Measurements from ENCODE around the gene CACNA2D3.

The CACNA2D3 gene

DNA sequence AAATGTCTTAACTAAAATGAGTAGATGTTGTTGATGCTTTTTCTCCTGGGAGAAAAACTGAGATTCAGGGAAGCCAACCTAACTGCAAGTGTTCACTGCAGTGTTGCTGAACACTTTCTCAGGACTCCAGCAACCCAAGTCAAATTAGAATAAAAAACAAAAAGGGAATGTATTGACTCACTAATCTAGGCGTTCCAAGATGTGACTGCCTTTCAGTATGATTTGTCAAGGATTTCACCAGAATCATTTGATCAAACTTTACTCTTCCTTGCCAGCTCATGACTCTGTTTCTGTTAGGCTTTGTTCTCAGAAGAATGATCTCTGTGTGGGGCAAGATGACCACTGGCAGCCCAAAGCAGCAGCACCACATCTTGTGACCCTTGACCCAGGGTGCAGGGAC, 364.0 kb downstream of the CACNA2D3 start:
- DNase-seq: no peak

DNA sequence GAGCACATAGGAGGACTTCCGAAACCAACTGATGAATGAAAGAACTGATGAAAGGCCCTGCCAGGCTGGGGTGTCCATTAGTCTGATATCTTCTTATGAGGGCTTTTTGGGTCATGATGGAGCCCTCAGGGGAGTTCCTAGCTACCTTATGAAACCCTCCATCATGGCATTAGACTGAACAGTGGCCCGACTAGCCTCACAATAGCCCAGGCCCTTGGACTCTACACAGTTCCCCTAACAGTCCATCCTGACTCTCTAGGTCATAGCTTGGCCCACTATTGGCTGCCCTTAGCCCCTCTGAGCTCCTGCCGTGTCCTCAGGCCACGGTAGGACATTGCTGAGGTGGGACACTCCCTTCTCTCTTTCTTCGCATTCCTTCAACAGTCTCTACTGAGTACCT, 365.9 kb downstream of the CACNA2D3 start:
- DNase-seq: no peak

GRCh38 chr3:54494209-54494608, 371.9 kb downstream of the CACNA2D3 start:
- no peak for DNase-seq

- no peak for DNase-seq
Measured at GRCh38 chr3:54506603-54507002, 384.3 kb downstream of the CACNA2D3 start.

DNA sequence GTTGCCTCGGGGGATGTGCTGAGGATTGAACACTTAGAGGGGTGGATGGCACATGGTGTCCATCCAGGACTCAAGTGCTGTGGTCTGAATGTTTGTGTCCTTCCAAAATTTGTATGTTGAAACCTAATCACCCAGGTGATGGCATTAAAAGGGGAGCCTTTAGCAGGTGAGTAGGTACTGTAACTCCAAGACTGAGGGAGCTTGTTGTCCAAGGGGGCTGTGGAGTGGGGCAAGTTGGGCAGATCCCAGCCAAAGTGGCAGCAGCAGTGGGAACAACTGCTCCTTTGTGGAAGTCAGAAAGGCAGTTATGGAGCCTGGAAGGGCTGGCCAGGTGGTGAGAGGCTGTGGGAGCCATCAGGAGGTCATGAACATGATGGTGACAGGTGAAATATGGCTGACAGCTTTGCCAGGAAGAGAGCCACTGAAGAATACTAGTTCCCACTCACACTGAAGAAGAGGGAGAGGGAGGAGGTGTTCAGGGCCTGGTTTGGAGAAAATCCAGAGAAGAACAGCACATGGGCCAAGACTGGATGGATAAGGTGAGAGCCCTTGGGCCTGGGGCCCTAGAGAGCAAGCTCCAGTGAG, 385.6 kb downstream of the CACNA2D3 start:
- DNase-seq: no peak

GRCh38 chr3:54510506-54510905, 388.2 kb downstream of the CACNA2D3 start:
- DNase-seq: no peak

DNA sequence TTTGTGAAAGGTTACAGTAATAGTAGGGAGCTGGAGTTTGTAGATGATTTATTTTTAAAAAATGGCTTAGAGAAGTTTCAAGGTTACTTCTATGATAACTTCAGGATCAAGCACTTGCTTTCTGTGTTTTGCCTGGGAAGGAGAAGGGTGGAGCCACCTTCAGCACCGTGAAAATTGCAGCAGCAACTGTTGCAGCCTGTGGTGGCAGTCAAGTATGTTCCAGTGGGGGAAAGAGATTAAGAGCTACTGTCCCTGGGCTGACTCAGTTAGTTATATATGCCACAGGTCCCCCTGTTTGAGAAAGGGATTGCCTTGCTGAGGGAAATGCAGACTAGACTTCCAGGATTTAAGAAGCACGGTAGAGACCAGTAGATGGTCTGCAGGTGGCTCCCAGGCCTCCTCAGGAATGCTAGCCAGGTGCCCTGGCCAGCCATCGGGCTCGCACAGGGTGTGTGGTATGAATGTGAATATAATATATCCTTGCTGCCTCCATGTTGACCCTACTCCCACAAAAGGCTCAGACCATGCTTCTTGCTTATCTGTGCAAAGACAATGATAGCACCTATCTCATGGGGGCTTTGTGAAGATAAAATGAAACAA, 389.5 kb downstream of the CACNA2D3 start:
- no peak for DNase-seq

GRCh38 chr3:54514006-54514405, 391.7 kb downstream of the CACNA2D3 start:
- DNase-seq: no peak

GRCh38 chr3:54514416-54514815, 392.1 kb downstream of the CACNA2D3 start:
- no peak for DNase-seq

DNA sequence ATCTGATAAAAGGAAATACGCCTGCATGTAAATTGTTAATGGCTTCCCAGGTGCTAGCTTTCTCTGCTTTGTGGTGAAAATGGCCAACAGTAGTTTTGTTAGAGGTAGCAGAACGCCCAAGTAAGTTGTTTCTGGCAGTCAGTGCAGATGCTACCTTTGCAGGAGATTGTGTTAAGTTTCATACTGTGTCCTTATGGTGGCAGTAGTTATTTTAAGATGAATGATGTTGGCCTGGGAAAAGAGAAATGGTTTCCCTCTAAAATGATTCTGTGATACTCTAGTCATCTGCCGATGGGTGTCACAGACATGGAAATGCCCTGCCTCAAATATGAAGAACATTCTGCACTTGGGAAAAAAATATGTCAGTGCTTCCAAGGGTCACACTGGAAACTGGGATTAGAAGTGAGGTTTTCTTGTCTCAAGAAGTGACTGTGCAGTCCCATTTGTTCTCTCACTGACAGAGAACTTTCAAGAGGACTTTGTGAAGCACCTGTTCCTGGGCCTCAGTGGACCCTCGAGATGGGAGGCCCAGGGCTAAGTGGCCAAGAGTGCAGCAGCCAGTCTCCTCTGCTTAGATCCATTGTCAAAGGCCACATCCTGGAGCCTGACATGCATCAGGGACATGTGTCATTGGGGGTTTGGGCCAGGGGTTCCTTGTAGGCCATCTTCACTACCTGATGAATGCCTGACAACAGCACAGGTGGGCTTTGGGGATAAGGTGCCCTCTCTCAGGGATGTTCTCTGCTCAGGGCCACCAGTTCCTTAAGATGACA, 393.3 kb downstream of the CACNA2D3 start:
- DNase-seq: no peak

DNA sequence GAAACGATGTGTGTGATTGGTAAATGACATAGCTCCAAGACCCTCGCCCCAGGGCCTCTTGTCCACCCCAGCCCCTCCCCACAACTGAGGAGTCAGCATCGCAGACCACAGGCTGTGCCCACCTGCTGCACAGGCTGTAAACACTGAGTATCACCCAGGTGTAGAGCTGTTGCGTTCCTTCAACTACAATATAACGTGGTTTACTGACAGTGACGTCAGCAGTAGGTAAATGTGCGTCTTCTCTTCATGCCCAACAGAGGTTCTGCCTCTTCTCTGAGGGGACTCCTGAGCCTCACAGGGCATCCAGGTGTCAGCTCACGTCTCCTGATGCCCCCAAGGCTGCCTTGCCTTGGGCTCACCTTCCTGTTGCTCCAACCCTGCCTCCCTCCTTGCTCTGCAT, 395.1 kb downstream of the CACNA2D3 start:
- DNase-seq: no peak

DNA sequence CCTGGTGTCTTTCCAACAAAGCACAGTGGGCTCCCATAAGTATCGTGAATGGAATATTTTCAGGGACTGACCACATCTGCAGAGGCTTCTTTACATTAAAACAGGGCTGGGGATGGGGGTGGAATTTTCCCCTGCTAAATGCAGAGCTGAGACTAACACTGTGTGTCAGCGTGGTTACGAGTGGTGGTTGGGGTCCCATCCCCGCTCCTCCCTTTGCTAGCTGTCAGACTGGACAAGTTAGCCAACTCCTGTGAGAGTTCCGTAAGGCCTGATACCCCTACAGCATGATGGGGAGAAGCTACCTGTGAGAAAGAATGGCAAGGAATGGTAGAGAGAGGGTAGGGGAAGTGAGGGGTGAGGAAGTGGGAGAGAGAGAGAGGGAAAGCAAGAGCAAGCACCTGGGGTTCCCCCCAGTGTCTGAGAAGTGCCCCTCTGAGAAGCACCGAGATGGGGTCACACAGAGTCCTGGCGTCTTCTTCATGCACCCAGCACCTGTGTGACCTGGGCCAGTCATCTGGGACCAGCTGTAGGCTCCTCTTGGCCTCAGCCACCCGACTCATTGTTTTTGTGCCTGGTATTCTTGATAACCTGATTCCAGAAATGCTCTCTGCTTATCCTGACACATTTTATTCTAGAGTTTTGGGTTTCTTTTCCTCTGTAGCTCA, 395.8 kb downstream of the CACNA2D3 start:
- no peak for DNase-seq

GRCh38 chr3:54519493-54519892, 397.1 kb downstream of the CACNA2D3 start:
- no peak for DNase-seq

GRCh38 chr3:54520060-54520459, 397.7 kb downstream of the CACNA2D3 start:
- no peak for DNase-seq

- DNase-seq: no peak
Measured at GRCh38 chr3:54527521-54527920, 405.2 kb downstream of the CACNA2D3 start.

GRCh38 chr3:54527953-54528352, 405.6 kb downstream of the CACNA2D3 start:
- no peak for DNase-seq

DNA sequence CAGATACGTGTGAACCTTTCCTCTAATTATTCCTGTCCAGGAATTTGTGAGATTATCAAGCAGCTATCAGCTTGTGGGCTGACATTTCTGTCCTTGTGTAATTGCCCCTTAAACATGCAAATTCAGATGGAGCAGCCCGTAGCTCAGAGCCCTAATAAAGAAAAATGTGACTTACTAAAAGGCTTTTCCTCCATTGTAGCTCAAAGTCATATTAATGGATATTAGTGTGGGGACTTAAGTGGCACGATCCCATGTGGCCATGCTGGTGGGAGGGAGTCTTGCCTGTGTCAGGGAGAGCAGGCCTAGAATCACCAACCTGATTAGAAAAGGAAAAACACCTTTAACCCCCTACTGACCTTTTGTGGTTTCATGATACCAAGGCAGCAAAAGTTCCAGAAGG, 406.3 kb downstream of the CACNA2D3 start:
- no peak for DNase-seq

GRCh38 chr3:54530091-54530490, 407.7 kb downstream of the CACNA2D3 start:
- DNase-seq: no peak

- DNase-seq: no peak
Measured at GRCh38 chr3:54530944-54531343, 408.6 kb downstream of the CACNA2D3 start.

DNA sequence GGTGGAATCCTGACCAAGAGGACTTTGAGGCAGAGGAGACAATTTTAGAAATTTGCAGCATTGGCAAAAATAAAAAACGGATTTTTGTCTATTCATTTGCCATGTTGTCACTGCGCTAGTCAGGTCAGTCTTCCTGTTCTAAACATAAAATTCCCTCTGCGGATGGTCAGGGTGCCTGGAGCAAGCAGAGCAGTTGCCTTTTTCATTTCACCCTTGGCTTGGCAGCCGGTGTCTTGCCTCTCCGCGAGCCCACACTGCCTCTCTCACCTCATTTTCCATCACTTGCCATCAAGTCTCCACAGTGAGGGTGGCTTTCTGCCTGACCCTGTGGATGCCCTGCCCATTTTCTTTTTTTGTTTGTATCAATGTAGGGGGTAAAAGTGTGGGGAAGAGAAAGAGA, 409.4 kb downstream of the CACNA2D3 start:
- no peak for DNase-seq

DNA sequence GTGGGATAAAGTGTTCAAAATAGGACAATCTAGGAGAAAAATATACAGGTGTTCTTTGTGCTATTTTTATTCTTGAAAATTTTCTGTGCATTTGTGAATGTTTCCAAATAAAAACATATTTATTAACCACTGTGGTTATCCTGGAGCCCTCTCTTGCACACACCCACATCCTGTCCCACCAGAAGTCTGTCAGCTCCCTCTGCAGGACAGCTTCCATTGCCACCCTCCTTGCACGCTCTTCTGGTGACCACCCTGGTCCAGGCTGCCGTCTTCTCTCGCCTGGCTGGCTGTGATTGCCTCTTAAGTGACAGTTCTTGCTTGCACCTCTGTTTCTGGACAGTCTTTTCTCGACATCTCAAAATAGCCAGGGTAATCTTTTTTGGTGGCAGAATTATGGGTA, 411.5 kb downstream of the CACNA2D3 start:
- DNase-seq: no peak

DNA sequence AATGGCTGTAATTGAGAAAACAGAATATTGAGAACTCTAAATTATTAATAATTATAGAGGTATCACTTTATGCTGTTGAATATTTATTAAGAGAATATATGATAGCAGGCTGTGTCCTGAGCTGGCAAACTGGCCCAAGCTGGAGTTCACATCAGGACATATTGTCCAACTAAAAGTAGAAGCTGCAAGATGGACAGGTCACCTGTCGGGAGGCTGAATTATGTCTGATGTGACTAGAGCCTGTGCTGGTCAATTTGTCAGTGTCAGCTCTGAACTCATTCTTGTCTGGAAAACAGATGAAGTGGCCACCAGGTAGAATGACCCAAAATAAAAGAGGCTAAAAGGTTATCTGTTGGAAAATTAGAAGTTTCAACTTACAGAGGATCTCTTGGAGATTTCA, 413.3 kb downstream of the CACNA2D3 start:
- DNase-seq: no peak

DNA sequence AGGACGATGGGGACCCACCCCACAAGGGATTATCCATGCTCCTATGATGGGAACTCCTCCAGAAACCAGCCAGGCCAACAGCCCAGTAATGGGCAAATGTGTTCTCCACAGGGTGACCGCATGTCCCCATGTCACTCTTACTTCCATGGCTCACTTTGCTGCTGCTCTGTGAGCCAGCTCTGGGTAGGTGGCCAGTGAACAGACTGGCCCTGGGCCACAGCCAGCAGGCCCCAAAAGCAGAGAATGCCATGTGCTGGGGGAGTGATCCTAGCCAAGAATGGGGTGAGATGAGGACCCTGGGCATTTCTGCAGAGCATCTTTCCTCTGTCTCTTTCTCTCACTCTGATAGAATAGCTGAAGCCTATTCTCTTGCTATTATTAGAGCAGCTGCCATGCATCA, 414.1 kb downstream of the CACNA2D3 start:
- no peak for DNase-seq

- DNase-seq: no peak
Measured at GRCh38 chr3:54537506-54537905, 415.2 kb downstream of the CACNA2D3 start.
